Loucy (cell line): Measurements from ENCODE around the gene MPHOSPH9.

Source experiments
- CTCF ChIP-seq: fragments of 200-600 bp; sonication (generic); conservative IDR thresholded peaks from 2 replicates; pipeline ENCODE4 v1.5.1; 2014; ENCODE audit warnings: mild to moderate bottlenecking, antibody characterized with exemption, low read length
- EZH2phosphoT487 ChIP-seq: fragments of 200-600 bp; IDR thresholded peaks from 2 replicates; pipeline ENCODE4 v1.6.1; 2018; ENCODE audit warnings: antibody characterized with exemption, mild to moderate bottlenecking, moderate library complexity, borderline replicate concordance

- TF ChIP-seq CTCF (no peak), EZH2phosphoT487 (no peak)
Observed at GRCh38 chr12:123268850-123269249, 35.9 kb upstream of the MPHOSPH9 start.
